Stomach (tissue), 4 donors: Measurements from ENCODE around the gene KPNA3.
"Not testable (repeated sequence)": the region's sequence is repeated elsewhere in the genome, so short reads cannot be mapped to it uniquely, and the experiment has no call there.

Source experiments
- EP300 ChIP-seq: sonication (generic); formaldehyde crosslinking; IDR thresholded peaks from one replicate; pipeline ENCODE4 v1.6.1; 2017; ENCODE audit warnings: antibody characterized with exemption
- POLR2A ChIP-seq, 4 donors: fragments of 450-650 bp; IDR thresholded peaks; one replicate each; pipeline ENCODE4 v1.6.1; 2016; ENCODE audit warnings: antibody characterized with exemption in 4 of 4, control low read depth in 2 of 4, mild to moderate bottlenecking in 1 of 4, moderate library complexity in 1 of 4
- POLR2AphosphoS5 ChIP-seq, 3 donors: sonication (generic); formaldehyde crosslinking; IDR thresholded peaks; one replicate each; pipeline ENCODE4 v1.6.1; 2016; ENCODE audit warnings: antibody characterized with exemption in 3 of 3
- TF ChIP-seq, protein P1 (sequence below), 7 experiments: fragments of 450-650 bp in 4 of 7; fragments of 200-600 bp in 3 of 7; sonication (generic) in 3 of 7; IDR thresholded peaks; one replicate each; pipeline ENCODE4 v1.5.1; 2016 to 2019; ENCODE audit warnings: antibody characterized with exemption in 7 of 7, control low read depth in 2 of 7, mild to moderate bottlenecking in 1 of 7

DNA sequence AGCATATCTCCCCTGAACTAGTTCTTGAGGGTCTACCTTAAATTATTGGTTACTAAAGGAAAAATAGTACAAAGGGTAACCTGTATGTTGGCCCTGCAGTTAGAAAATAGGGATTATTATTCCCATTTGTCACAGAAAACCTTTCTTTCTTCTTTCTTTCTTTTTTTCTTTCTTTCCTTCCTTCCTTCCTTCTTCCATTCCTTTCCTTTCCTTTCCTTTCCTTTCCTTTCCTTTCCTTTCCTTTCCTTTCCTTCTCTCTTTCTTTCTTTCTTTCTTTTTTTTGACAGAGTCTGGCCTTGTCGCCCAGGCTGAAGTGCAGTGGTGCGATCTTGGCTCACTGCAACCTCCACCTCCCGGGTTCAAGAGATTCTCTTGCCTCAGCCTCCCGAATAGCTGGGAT is 23.6 kb upstream of the KPNA3 start:
- TF ChIP-seq, protein P1, sequence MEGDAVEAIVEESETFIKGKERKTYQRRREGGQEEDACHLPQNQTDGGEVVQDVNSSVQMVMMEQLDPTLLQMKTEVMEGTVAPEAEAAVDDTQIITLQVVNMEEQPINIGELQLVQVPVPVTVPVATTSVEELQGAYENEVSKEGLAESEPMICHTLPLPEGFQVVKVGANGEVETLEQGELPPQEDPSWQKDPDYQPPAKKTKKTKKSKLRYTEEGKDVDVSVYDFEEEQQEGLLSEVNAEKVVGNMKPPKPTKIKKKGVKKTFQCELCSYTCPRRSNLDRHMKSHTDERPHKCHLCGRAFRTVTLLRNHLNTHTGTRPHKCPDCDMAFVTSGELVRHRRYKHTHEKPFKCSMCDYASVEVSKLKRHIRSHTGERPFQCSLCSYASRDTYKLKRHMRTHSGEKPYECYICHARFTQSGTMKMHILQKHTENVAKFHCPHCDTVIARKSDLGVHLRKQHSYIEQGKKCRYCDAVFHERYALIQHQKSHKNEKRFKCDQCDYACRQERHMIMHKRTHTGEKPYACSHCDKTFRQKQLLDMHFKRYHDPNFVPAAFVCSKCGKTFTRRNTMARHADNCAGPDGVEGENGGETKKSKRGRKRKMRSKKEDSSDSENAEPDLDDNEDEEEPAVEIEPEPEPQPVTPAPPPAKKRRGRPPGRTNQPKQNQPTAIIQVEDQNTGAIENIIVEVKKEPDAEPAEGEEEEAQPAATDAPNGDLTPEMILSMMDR (IDR thresholded peaks at IDR 0.05) = not testable (repeated sequence)
- not testable (repeated sequence) for TF ChIP-seq POLR2A (IDR thresholded peaks at IDR 0.05); EP300; POLR2AphosphoS5 (IDR thresholded peaks at IDR 0.05)
